ENCODE measurements around the gene GADD45A.

The GADD45A gene

DNA sequence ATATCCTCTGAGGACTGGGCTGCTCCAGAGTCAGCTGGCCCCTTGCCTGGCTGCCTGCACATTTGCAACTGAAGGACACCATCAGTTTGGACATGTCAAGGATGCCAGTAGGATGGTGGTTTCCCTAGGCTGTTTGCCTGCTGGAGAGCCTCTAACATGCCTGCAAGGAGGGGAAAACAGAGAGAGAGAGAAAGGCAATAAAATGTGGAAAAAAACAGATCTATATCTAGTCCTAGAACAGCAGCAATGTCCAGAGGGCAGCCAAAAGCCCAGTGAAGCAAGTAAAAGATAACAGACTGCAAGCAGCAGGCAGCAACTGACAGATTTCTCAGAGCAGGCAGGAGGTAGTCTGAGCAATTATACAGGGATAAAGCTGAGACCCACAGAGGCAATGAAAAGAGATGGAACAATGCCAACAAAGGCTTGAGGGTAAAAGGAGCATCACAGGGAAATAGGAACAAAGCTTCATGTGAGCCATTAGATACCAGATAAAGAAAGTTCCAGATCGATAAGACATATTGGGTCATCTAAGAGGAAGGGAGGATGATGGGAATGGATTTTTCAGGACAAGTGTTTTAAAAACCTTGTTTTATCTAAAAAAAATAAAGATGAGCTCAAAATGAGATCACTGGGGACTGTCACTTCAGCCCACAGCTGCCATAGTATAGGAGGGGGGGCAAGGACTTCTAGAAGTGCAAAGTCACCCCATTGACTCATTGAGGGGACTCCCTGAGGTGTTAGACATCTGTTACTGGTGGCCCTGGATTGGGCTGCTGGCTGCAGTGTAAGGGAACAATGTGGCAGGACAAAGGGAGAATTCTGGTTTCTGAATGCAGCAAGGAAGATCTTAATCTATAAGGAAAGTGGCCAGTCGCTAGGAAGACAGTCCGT is 38.6 kb upstream of the GADD45A start:
- Histone ChIP-seq H3K9ac (ENCODE audit: low read depth, low read length, poor library complexity, severe bottlenecking) (no peak overlapping the region), H3K9me3 (ENCODE audit: insufficient read depth, low read depth, low read length) (no peaks in the 10 kb centered on the region), H3F3A (ENCODE audit: low read depth) (no peaks in the 10 kb centered on the region)

DNA sequence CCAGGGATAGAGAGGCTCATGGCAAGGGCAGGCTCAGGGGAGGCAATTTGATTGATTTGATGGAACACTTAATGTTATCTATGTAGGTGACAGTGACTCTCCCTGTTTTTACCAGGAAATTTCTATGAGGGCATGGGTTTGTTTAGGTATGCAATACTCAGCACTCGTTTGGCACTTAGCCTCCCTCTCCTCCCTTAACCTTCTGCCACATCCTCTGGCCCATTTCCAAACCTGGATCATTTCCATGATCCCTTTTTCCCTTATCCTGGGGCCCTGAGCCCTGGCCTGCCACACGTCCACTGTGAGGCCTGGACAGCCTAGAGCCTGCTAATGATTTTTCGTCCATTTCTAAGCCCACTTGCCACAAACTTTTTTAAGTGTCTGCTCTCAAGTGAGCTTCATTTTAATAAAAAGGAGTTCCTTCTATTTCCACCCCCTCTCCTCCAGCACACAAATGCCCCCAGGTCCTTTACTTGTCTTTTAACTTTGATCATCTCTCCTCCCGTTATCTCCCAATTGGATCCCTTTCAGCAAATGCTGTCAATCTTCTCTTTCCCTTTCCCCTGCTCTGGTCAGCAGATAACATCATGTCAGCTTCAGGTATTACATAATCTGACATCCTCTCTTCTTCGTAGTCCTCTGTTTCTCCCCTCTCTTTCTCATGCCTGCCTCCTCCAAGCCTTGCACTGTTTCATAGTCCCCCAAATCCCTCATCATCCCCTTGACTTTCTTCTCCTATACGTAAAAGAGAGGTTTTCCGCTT is 37.8 kb upstream of the GADD45A start:
- Histone ChIP-seq H3K9ac (ENCODE audit: low read depth, low read length, poor library complexity, severe bottlenecking) (no peak overlapping the region), H2AFZ (ENCODE audit: low read length) (no peak overlapping the region), H4K20me1 (ENCODE audit: insufficient read depth, low read length, poor library complexity, severe bottlenecking) (no peaks in the 10 kb centered on the region), H3K9me2 (replicated peaks; ENCODE audit: low read depth, low read length) (no peaks in the 10 kb centered on the region), H3K9me3 (ENCODE audit: insufficient read depth, low read depth, low read length) (no peaks in the 10 kb centered on the region), H3K36me3 (ENCODE audit: insufficient read depth, low read length) (no peaks in the 10 kb centered on the region), H3K4me2 (ENCODE audit: low read depth, low read length, poor library complexity, severe bottlenecking) (no peak overlapping the region), H3K4me1 (ENCODE audit: insufficient read depth, low read length, poor library complexity, severe bottlenecking) (no peaks in the 10 kb centered on the region), H3K4me3 (ENCODE audit: low read length, poor library complexity, severe bottlenecking) (no peak overlapping the region), H3K27me3 (ENCODE audit: insufficient read depth, low read length, poor library complexity, severe bottlenecking) (peaks cover 4% of the 10 kb centered on the region), H3F3A (ENCODE audit: low read depth) (no peaks in the 10 kb centered on the region), H3K79me2 (ENCODE audit: insufficient read depth, low read length) (no peaks in the 10 kb centered on the region)
- no peak for TF ChIP-seq EZH2phosphoT487 (IDR thresholded peaks at IDR 0.05; ENCODE audit: borderline replicate concordance)
- TF ChIP-seq, protein P1, sequence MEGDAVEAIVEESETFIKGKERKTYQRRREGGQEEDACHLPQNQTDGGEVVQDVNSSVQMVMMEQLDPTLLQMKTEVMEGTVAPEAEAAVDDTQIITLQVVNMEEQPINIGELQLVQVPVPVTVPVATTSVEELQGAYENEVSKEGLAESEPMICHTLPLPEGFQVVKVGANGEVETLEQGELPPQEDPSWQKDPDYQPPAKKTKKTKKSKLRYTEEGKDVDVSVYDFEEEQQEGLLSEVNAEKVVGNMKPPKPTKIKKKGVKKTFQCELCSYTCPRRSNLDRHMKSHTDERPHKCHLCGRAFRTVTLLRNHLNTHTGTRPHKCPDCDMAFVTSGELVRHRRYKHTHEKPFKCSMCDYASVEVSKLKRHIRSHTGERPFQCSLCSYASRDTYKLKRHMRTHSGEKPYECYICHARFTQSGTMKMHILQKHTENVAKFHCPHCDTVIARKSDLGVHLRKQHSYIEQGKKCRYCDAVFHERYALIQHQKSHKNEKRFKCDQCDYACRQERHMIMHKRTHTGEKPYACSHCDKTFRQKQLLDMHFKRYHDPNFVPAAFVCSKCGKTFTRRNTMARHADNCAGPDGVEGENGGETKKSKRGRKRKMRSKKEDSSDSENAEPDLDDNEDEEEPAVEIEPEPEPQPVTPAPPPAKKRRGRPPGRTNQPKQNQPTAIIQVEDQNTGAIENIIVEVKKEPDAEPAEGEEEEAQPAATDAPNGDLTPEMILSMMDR (conservative IDR thresholded peaks at IDR 0.05; ENCODE audit: low read length): no peak

More for the DNA sequence above, 38.6 kb upstream of the GADD45A start:
- Histone ChIP-seq H3K79me2 (ENCODE audit: insufficient read depth, low read length) (no peaks in the 10 kb centered on the region), H3K4me3 (ENCODE audit: low read length, poor library complexity, severe bottlenecking) (no peak overlapping the region), H3K9me2 (replicated peaks; ENCODE audit: low read depth, low read length) (no peaks in the 10 kb centered on the region), H3K4me1 (ENCODE audit: insufficient read depth, low read length, poor library complexity, severe bottlenecking) (no peaks in the 10 kb centered on the region), H3K27me3 (ENCODE audit: insufficient read depth, low read length, poor library complexity, severe bottlenecking) (peaks cover 4% of the 10 kb centered on the region), H3K4me2 (ENCODE audit: low read depth, low read length, poor library complexity, severe bottlenecking) (no peak overlapping the region), H2AFZ (ENCODE audit: low read length) (no peak overlapping the region), H4K20me1 (ENCODE audit: insufficient read depth, low read length, poor library complexity, severe bottlenecking) (no peaks in the 10 kb centered on the region), H3K36me3 (ENCODE audit: insufficient read depth, low read length) (no peaks in the 10 kb centered on the region)
- no peak for TF ChIP-seq EZH2phosphoT487 (IDR thresholded peaks at IDR 0.05; ENCODE audit: borderline replicate concordance)
- TF ChIP-seq, protein P1 (conservative IDR thresholded peaks at IDR 0.05; ENCODE audit: low read length): no peak

DNA sequence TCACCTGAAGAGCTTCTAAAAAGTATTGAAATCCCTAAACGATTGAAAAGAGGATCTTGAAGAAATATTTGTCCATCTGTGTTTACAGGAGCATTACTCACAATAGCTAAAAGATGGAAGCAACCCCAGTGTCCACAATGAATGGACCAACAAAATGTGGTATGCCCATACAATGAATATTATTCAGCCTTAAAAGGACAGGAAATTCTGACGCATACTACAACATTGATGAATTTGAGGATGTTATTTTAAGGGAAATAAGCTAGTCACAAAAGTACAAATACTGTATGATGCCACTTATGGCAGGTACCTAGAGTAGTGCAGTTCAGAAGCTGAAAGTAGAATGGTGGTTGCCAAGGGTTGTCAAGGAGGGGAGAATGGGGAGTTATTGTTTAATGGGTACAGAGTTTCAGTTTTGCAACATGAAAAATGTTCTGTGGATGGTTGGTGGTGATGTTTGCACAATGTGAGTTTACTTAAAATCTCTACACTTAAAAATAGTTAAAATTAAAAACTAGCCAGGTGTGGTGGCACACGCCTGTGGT is 37.1 kb upstream of the GADD45A start:
- Histone ChIP-seq H3K4me2 (ENCODE audit: low read depth, low read length, poor library complexity, severe bottlenecking) (no peak overlapping the region), H3K9me2 (replicated peaks; ENCODE audit: low read depth, low read length) (no peaks in the 10 kb centered on the region), H3F3A (ENCODE audit: low read depth) (no peaks in the 10 kb centered on the region), H3K79me2 (ENCODE audit: insufficient read depth, low read length) (no peaks in the 10 kb centered on the region), H3K36me3 (ENCODE audit: insufficient read depth, low read length) (no peaks in the 10 kb centered on the region), H3K4me3 (ENCODE audit: low read length, poor library complexity, severe bottlenecking) (no peak overlapping the region), H4K20me1 (ENCODE audit: insufficient read depth, low read length, poor library complexity, severe bottlenecking) (no peaks in the 10 kb centered on the region), H3K9ac (ENCODE audit: low read depth, low read length, poor library complexity, severe bottlenecking) (no peak overlapping the region), H3K4me1 (ENCODE audit: insufficient read depth, low read length, poor library complexity, severe bottlenecking) (no peaks in the 10 kb centered on the region), H2AFZ (ENCODE audit: low read length) (no peak overlapping the region), H3K9me3 (ENCODE audit: insufficient read depth, low read depth, low read length) (no peaks in the 10 kb centered on the region), H3K27me3 (ENCODE audit: insufficient read depth, low read length, poor library complexity, severe bottlenecking) (peaks cover 4% of the 10 kb centered on the region)
- TF ChIP-seq, protein P1 (conservative IDR thresholded peaks at IDR 0.05; ENCODE audit: low read length): no peak
- no peak for TF ChIP-seq EZH2phosphoT487 (IDR thresholded peaks at IDR 0.05; ENCODE audit: borderline replicate concordance)
